SKM-1 treated with dmso at 0.1 percent for 144 hours (cell line): ENCODE data around the gene CFAP97.
"Not testable (repeated sequence)": the region's sequence is repeated elsewhere in the genome, so short reads cannot be mapped to it uniquely, and the experiment has no call there.

ENCODE experiments used
- DNase-seq: peaks from one replicate; lab custom pipeline; 2025; ENCODE audit not compliant: unreplicated experiment; lab: John Stamatoyannopoulos, UW

CFAP97 gene

GRCh38 chr4:185203486-185204237 lies at the start of gene CFAP97:
Gene CFAP97 (minus strand): TSS chr4:185204000. CDS start chr4:185191196, 12,804 bp downstream.
- DNase-seq: peak; percentile 71

DNA sequence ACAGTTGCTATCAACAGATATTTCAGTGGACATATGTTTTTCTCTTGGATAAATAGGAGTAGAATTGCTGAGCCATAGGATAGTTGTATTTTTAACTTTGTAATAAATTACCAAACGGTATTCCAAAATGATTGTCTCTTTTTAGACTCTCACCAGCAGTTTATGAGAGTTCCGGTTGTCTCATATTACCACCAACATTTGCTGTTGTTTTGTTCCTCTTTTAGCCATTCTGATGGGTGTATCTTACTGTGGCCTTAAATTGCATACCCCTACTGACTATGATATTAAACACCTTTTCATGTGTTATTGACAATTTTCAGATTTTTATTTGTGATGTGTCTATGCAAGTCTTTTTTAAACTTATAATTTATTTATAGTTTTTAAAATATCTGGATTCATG lies 45.3 kb upstream of the CFAP97 start:
- DNase-seq: no peak

- no peak for DNase-seq
These were observed 44.7 kb upstream of the CFAP97 start for GRCh38 chr4:185248393-185249039.

DNA sequence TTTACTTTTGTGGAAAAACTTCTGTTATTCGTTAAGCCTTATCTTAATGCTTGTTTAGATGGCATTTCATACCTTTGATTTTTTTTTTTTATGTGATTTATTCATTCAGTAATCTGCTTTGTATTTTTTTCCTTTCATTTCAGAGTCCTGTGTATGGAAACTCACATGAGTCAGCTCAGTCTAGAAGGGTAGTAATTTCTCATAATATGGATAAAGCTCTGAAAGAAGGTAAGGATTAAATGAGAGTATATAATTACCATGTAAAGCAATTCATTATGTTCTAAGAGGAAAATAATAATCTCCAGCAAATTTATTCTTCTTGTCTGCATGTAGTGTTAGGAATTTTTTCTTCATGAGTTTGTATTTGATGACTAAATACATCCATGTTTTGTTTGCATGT lies 43.4 kb upstream of the CFAP97 start:
- DNase-seq: no peak

GRCh38 chr4:185246453-185246852 lies 42.7 kb upstream of the CFAP97 start:
- DNase-seq: no peak

DNA sequence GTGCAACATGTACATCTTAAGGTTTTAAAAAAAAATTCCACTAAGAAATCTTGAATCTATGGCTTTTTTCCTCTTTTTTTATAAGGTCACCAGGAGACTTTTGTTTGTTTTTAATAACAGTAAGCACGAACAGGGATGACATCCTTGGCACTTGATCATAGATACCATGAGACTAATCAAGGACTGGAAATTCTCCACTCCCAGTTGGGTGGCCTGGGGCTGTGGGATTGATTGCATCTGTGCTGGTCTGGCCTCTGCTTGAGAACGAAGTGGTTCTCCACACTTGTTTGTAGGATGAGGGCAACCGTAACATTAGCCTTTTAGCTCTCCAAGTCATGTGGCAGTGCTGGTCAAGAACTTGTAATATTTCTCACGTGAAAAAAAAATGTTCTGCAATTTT lies 41.0 kb upstream of the CFAP97 start:
- no peak for DNase-seq

GRCh38 chr4:185243879-185244278 lies 40.1 kb upstream of the CFAP97 start:
- no peak for DNase-seq

GRCh38 chr4:185242749-185243533 lies 39.1 kb upstream of the CFAP97 start:
- no peak for DNase-seq

DNA sequence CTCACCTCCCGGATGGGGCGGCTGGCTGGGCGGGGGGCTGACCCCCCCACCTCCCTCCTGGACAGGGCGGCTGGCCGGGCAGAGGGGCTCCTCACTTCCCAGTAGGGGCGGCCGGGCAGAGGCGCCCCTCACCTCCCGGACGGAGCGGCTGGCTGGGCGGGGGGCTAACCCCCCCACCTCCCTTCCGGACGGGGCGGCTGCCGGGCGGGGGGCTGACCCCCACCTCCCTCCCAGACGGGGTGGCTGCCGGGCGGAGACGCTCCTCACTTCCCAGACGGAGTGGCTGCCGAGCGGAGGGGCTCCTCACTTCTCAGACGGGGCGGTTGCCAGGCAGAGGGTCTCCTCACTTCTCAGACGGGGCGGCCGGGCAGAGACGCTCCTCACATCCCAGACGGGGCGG lies 36.7 kb upstream of the CFAP97 start:
- not testable (repeated sequence) for DNase-seq

GRCh38 chr4:185238750-185239149 lies 35.0 kb upstream of the CFAP97 start:
- no peak for DNase-seq

DNA sequence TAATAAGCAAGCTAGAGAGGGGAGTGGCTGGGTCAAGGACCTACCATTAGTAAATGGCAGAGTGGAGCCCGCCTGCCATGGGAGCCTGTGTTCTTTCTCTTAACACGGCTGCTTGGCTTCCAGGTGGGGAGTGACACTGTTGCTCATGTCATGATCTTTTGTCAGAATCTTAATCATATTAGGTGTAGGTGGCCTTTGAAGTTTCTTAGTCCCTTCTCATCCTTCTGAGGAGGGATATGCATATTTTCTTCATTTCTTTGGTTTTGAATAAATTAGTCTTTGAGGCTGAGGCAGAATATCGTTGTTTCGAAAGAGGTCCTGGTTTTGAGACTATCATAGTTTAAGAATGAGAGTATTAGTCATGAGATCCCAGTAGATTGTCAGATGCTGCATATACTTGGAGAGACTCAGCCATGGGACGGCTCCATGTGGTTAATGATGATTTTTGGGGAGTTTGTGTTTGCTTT lies 34.4 kb upstream of the CFAP97 start:
- DNase-seq: no peak

DNA sequence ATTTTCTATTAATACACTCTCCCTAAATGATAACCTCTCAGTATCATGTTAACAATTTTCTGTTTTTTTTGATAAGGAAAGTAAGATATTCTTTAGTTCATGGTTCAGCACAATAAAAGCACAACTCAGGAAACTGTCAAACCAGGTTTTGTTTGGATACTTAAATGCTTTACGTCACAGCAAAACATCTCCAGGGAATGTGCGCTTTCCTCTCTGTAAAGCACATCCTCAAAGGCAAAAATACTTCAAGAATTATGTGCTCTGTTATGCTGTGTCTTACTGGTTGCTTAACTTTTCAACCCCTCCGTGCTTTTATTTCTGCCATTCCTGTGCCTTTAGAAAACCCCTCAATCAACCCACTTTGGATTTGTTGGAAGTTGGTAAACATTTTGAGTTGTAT lies 33.4 kb upstream of the CFAP97 start:
- no peak for DNase-seq

DNA sequence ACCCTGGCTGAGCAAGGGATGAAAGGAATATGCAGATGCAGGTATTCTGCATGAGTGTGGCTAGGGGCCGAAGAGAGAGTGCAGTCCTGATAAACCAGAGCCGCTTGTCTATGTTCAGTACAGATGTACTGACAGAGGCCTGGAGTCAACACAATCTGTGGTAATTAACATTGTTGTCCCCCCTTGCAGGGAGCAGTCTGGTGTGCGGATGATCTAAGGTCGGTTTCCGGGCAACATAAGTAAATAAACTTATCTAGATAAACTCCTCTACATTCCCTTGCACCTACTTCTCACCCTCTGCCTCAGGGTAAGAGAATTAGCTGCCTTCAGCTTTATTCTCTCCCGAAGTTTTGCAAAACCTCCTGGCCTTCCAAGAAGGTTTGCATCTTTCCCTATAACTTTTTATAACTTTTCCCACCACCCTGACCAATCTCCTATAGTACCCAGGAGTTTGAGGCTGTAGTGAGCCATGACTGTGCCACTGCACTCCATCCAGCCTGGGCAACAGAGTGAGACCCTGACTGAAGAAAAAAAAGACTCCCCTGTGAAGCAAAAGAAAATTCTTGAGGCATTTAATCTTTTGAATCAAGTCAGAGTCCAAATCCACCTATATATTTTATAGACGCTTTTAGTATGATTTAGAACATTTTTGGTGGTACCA lies 32.2 kb upstream of the CFAP97 start:
- no peak for DNase-seq

DNA sequence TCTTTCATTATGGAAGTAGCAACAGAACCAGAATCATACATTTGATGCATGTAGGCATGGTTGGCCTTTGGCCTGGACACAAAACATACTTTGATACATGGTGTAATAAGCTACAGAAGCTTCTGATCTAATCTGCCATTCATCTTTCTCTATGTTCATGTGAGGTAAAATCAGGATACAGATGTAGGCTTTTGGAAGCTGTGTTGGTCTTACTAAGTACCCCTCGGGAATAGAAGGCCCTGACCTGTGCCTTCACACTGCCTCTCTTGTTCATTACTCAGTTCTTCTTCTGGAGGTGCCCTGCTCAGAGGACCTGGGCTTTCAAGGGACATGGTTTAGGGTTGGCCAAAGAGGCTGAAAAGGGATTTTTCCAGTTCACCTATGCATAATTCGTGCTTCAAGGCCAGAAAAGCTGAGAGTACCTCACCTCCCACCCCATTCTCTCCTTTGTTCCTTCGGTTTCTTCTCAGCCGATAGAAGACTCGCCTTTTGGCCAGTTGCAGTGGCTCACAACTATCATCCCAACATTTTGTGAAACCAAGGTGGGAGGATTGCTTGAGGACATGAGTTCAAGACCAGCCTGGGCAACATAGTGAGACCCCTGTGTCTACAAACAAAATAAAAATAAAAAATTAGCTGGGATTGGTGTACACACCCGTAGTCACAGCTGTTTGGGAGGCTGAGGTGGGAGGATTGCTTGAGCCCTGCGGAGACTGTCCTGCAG lies 31.5 kb upstream of the CFAP97 start:
- no peak for DNase-seq

- no peak for DNase-seq
These were observed 28.6 kb upstream of the CFAP97 start for GRCh38 chr4:185232370-185232769.

DNA sequence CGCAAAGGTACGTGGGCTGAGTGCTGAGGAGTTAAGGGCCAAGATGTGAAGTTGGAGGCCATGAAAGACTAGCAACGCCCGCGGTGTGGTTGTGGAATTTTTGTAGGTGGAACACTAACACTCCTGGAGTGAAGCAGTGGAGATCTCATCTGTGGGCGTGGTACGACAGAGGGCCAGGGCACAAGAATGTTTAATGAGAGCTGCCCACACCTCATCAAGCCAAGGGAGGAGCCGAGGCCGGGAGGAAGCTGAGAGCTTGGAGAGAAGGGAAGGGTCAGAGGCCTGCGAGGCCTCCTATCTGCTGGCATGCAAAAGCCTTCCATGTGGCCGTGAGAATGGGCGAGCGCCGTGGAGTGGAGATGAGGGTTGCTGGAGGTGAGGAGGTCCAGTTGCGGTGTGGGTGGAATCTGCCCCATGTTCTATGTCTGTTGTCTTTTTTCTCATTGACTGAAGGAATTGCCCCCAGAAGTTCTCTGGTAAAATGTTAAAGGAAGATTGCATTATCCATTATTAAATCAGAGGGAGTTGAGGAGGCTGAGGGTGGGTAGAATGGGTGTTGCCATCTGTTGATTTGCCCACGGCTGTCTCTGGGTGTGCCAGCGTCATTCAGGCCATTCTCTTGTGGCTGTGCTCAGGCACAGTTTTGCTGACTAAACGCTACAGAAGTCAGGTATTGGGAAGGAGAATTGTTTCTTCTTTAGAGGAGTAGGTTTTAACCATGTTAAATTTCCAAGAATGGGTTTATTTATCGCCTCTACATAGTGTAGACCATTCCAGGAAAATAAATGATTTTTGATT lies 25.4 kb upstream of the CFAP97 start:
- DNase-seq: no peak

- DNase-seq: no peak
These were observed 24.0 kb upstream of the CFAP97 start for GRCh38 chr4:185227713-185228278.

- no peak for DNase-seq
These were observed 23.3 kb upstream of the CFAP97 start for GRCh38 chr4:185227131-185227551.

DNA sequence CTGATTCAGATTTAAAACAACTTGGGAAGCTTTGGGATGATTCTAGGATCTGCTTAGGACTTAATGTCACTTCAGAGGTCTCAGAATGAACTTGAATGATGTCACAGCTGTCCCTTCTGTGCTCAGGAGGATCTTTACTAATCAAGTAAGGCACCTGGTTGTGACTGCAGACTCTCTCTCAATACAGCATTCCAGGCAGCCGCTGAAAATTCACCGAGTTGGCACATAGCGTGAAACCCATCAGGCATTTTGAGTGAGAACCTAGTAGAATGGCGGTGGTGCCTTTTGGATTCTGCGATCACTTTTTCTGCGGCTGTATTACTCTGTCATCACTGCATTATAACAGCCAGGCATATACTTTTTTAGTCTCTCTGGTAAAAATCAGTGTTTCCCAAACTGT lies 22.1 kb upstream of the CFAP97 start:
- DNase-seq: no peak
